ENCODE results near the gene RGS3. TPM values are rescaled to one million over a fixed set of nuclear protein-coding genes. Genes with fewer than 3 reads are reported as not detected.

The RGS3 gene
- polyA plus RNA-seq, 1 experiment = 41.0 TPM

DNA sequence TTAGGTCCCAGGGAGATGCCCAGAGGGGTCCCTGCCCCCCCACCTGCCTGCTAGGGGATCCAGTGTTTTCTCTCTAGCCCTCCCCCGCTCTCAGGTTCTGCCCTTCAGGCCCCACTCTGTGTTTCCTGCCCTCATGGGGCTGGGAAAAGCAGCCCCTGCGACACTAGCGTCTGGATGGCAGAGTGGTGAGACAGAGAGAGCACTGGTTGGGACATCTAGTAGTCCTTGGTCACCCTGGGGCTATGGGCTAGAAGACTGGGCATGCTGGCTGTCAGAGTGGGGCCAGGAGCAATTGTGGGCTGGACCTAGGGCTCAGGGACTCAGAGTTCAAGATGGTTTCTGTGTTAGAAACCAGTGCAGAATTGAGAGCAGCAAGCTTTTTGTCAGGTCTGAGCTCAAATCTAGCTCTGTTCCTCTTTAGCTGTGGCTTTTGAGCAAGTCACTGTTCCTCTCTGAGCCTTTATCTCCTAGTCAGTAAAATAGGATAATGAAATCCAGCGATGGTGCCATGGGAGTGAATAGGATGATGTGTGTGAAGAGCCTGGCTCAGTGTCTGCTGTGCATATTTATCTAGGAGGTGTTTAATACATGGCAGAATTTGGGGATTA, 39.0 kb downstream of the RGS3 start:
- DNase-seq (ENCODE audit: low read depth, low spot score) = no peak
- ChIA-PET POLR2A (interaction anchor here (0.6 kb wide), 1 partner anchor 173 kb away, joined by 5 read pairs; no protein-coding TSS in a partner anchor), CTCF (no interaction called here)
- no peak overlapping the region for H3K4me3 ChIP-seq (ENCODE audit: low read depth, low read length)
- no peak overlapping the region for H3K27ac ChIP-seq (ENCODE audit: low read depth, low read length)
- no peaks in the 10 kb centered on the region; the same call in 1 of the 2 replicates for H3K9me3 ChIP-seq (ENCODE audit: control insufficient read depth, insufficient read depth, low read length)
- TF ChIP-seq, protein P1, sequence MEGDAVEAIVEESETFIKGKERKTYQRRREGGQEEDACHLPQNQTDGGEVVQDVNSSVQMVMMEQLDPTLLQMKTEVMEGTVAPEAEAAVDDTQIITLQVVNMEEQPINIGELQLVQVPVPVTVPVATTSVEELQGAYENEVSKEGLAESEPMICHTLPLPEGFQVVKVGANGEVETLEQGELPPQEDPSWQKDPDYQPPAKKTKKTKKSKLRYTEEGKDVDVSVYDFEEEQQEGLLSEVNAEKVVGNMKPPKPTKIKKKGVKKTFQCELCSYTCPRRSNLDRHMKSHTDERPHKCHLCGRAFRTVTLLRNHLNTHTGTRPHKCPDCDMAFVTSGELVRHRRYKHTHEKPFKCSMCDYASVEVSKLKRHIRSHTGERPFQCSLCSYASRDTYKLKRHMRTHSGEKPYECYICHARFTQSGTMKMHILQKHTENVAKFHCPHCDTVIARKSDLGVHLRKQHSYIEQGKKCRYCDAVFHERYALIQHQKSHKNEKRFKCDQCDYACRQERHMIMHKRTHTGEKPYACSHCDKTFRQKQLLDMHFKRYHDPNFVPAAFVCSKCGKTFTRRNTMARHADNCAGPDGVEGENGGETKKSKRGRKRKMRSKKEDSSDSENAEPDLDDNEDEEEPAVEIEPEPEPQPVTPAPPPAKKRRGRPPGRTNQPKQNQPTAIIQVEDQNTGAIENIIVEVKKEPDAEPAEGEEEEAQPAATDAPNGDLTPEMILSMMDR (IDR thresholded peaks at IDR 0.05; ENCODE audit: low read depth, low read length) = no peak
- H3K27me3 ChIP-seq (ENCODE audit: control insufficient read depth, insufficient read depth, low read length) = no peaks in the 10 kb centered on the region

DNA sequence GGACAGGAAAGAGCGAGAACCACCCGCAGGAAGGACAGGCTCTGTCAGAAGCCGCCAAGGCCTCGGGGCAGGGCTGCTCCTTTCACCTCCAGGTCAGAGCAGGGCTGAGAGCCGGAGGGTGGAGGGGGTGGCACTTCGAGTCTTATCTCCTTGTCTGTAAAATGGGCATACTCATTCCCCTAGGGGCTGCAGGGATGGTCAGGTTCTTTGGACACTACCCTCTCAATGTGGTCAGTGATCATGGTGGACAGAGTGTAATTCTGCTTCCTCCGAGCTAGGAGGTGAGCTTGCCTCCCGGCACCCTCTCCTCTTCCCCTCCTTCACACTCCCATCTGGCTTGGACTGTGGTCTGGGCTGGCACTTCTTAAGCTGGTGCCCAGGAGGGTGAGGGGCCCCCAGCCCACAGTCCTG, 39.6 kb downstream of the RGS3 start:
- ChIA-PET POLR2A (no interaction called here), CTCF (no interaction called here)
- no peak overlapping the region for H3K4me3 ChIP-seq (ENCODE audit: low read depth, low read length)
- H3K27me3 ChIP-seq (ENCODE audit: control insufficient read depth, insufficient read depth, low read length) = no peaks in the 10 kb centered on the region
- DNase-seq (ENCODE audit: low read depth, low spot score) = no peak
- H3K9me3 ChIP-seq (ENCODE audit: control insufficient read depth, insufficient read depth, low read length) = no peaks in the 10 kb centered on the region; the same call in 1 of the 2 replicates
- H3K27ac ChIP-seq (ENCODE audit: low read depth, low read length) = no peak overlapping the region
- TF ChIP-seq, protein P1 (IDR thresholded peaks at IDR 0.05; ENCODE audit: low read depth, low read length) = no peak

DNA sequence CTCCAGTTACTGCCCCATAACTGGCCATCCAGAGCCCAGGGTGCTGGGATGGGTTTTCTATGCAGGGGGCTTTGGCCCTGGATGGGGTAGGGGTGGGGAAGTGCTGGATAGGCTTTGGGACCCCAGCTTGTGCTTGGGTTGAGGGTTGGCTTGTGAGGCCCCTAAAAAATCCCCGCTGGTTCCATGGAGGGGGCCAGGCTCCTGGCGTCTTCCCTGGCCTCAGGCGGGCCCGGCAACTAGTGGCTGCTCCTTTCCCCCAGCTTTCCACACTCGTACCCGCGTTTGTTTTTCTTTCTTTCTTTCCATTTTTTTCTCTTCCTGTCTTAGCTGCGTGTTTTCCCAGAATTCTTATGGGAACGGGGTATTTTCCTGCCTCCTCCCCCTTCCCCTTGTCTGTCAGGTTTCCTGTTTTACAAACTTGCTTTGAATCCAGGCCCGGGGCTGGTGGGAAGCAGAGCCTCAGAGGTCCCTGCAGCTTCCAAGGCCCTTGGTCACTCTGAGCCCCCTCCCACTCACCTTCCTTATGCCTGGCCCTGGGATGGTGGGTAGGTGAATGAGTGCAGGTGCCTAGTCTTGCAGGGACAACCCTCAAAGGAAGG, 40.2 kb downstream of the RGS3 start:
- Histone ChIP-seq H3K9me3 (ENCODE audit: control insufficient read depth, insufficient read depth, low read length) (no peaks in the 10 kb centered on the region; the same call in 1 of the 2 replicates), H3K27me3 (ENCODE audit: control insufficient read depth, insufficient read depth, low read length) (no peaks in the 10 kb centered on the region), H3K4me3 (ENCODE audit: low read depth, low read length) (no peak overlapping the region), H3K27ac (ENCODE audit: low read depth, low read length) (no peak overlapping the region)
- DNase-seq (ENCODE audit: low read depth, low spot score) = no peak
- CTCF ChIA-PET = no interaction called here
- TF ChIP-seq, protein P1 (IDR thresholded peaks at IDR 0.05; ENCODE audit: low read depth, low read length) = no peak
- POLR2A ChIA-PET = no interaction called here

DNA sequence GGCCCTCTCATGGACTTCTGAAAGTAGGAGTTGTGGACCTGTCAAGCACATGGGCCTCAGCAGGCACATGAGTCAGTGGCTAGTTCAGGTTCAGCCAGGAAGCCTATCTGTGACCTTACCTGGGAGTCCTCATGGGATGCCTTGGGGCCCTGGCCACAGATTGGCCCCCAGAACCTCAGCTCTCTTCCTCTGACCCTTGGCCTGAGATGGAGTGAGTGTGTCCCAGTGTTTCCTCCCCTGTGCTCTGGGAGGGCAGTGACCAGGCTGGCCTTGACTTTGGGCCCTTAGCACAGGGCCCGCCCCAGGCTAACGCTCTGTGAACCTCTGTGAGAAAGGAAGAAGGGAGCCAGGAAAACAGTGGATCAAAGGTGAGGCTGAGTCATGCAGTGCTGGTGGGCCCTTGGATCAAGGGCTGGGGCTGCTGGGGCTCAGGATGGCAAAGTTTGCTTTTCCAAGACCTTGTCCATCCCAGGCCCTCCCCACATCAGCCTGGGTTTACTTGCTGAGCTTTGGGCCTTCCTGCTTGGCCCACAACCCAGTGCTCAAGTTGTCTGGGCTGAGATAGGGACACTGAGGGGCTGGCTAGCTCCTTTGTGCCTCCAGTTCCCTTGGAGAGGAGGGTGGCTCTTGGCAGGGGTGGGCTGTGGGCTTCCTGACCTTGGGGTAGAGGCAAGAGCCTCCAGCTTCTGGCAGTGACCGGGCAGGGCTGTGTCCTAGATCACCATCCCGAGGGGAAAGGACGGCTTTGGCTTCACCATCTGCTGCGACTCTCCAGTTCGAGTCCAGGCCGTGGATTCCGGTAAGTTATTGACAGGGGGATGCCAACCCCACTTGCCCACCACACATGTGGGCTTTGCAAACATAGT, 41.4 kb downstream of the RGS3 start:
- Histone ChIP-seq H3K9me3 (ENCODE audit: control insufficient read depth, insufficient read depth, low read length) (no peaks in the 10 kb centered on the region; the same call in 1 of the 2 replicates), H3K4me3 (ENCODE audit: low read depth, low read length) (no peak overlapping the region), H3K27me3 (ENCODE audit: control insufficient read depth, insufficient read depth, low read length) (no peaks in the 10 kb centered on the region), H3K27ac (ENCODE audit: low read depth, low read length) (no peak overlapping the region)
- ChIA-PET POLR2A (no interaction called here), CTCF (no interaction called here)
- TF ChIP-seq, protein P1 (IDR thresholded peaks at IDR 0.05; ENCODE audit: low read depth, low read length) = no peak
- DNase-seq (ENCODE audit: low read depth, low spot score) = no peak
